Vagina (tissue), 2 donors: ENCODE data around the gene CNIH3.

ENCODE experiments used
- POLR2A ChIP-seq, 2 donors: fragments of 450-650 bp; IDR thresholded peaks; one replicate each; pipeline ENCODE4 v1.6.1; 2017; ENCODE audit warnings: antibody characterized with exemption in 2 of 2, mild to moderate bottlenecking in 2 of 2, moderate library complexity in 2 of 2
- POLR2AphosphoS5 ChIP-seq, 2 donors: sonication (generic); formaldehyde crosslinking; IDR thresholded peaks; one replicate each; pipeline ENCODE4 v1.9.0; 2017; ENCODE audit warnings: antibody characterized with exemption in 2 of 2, mild to moderate bottlenecking in 2 of 2, low read depth in 1 of 2; ENCODE audit not compliant: insufficient read depth in 1 of 2
- TF ChIP-seq, protein P1 (sequence below), 3 experiments: fragments of 450-650 bp in 2 of 3; fragments of 200-600 bp in 1 of 3; sonication (generic) in 1 of 3; IDR thresholded peaks; one replicate each; pipeline ENCODE4 v1.5.1; 2017 to 2019; ENCODE audit warnings: antibody characterized with exemption in 3 of 3, mild to moderate bottlenecking in 2 of 3, moderate library complexity in 2 of 3

DNA sequence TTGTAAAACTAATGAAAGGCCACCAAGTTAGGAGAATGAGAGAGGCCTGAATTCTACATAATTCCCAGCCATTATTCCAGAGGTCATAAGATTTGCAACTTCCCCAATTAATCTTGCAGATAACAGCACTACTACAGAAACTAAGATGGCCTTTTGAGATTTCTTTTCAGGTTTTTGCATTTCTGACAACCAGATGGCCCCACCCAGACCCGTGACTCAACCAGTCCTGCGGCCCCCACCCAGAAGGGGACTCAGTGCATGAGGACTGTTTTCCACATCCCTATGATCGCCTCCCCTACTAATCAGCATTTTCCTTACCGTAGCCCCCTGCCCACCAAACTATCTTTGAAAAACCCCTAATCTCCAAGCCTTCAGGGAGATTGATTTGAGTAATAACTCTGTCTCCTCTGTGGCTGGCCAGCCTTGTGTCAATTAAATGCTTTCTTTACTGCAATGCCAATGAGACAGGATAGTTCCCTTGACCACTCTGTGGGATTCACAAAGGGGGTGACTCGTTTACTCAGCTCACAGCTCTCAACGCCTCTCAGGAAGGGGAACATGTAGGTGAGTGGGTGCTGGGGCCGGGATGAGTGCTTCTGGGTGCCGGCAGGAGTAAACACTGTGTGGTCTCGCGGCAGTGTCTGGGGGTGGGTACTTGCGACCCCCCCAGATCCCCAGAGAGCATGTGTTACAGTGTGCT is 10.5 kb upstream of the CNIH3 start:
- TF ChIP-seq, protein P1, sequence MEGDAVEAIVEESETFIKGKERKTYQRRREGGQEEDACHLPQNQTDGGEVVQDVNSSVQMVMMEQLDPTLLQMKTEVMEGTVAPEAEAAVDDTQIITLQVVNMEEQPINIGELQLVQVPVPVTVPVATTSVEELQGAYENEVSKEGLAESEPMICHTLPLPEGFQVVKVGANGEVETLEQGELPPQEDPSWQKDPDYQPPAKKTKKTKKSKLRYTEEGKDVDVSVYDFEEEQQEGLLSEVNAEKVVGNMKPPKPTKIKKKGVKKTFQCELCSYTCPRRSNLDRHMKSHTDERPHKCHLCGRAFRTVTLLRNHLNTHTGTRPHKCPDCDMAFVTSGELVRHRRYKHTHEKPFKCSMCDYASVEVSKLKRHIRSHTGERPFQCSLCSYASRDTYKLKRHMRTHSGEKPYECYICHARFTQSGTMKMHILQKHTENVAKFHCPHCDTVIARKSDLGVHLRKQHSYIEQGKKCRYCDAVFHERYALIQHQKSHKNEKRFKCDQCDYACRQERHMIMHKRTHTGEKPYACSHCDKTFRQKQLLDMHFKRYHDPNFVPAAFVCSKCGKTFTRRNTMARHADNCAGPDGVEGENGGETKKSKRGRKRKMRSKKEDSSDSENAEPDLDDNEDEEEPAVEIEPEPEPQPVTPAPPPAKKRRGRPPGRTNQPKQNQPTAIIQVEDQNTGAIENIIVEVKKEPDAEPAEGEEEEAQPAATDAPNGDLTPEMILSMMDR (IDR thresholded peaks at IDR 0.05) = no peak
- TF ChIP-seq POLR2AphosphoS5 (IDR thresholded peaks at IDR 0.05; ENCODE audit: insufficient read depth in 1 of 2, low read depth in 1 of 2) (no peak), POLR2A (IDR thresholded peaks at IDR 0.05) (no peak)
